Measurements from ENCODE around the gene BRMS1L. TPM values are rescaled to one million over a fixed set of nuclear protein-coding genes. Genes with fewer than 3 reads are reported as not detected.

Gene BRMS1L
- polyA plus RNA-seq, 4 donors: 2.7 to 9.0 (median 4.3) TPM

GRCh38 chr14:35851823-35852222, 25.7 kb downstream of the BRMS1L start:
- H3K4me1 ChIP-seq (ENCODE audit: control insufficient read depth in 3 of 3, insufficient read depth in 2 of 3, low read depth in 1 of 3, low read length in 2 of 3): no peaks in the 10 kb centered on the region
- FAIRE-seq: no peak
- WGBS, 3 donors: 93 to 99% (median 96%) methylated on average over 3 of the region's 3 CpGs
- DNase-seq: no peak
- H3K27ac ChIP-seq (ENCODE audit: low read depth in 1 of 3, low read length in 2 of 3): no peak overlapping the region
- no peaks in the 10 kb centered on the region for H3K9me3 ChIP-seq (ENCODE audit: control insufficient read depth in 2 of 2, insufficient read depth in 1 of 2, low read depth in 1 of 2, low read length in 1 of 2)
- no peak overlapping the region for H3K4me3 ChIP-seq (ENCODE audit: low read depth in 1 of 3, low read length in 3 of 3)
- H3K27me3 ChIP-seq (ENCODE audit: control insufficient read depth in 3 of 3, insufficient read depth in 3 of 3, low read length in 3 of 3): no peaks in the 10 kb centered on the region
- H3K36me3 ChIP-seq (ENCODE audit: control insufficient read depth in 3 of 3, insufficient read depth in 2 of 3, low read depth in 1 of 3, low read length in 3 of 3): peaks cover 0 to 8% (median 0%) of the 10 kb centered on the region in 3 donors

- H3K4me3 ChIP-seq (ENCODE audit: low read depth in 1 of 3, low read length in 3 of 3): no peak overlapping the region
- DNase-seq (no peak), FAIRE-seq (no peak)
- no peaks in the 10 kb centered on the region for H3K27me3 ChIP-seq (ENCODE audit: control insufficient read depth in 3 of 3, insufficient read depth in 3 of 3, low read length in 3 of 3)
- H3K9me3 ChIP-seq (ENCODE audit: control insufficient read depth in 2 of 2, insufficient read depth in 1 of 2, low read depth in 1 of 2, low read length in 1 of 2): no peaks in the 10 kb centered on the region
- 90 to 98% (median 93%) methylated on average over 2 of the region's 2 CpGs for WGBS, 3 donors
- peaks cover 0 to 6% (median 0%) of the 10 kb centered on the region in 3 donors for H3K36me3 ChIP-seq (ENCODE audit: control insufficient read depth in 3 of 3, insufficient read depth in 2 of 3, low read depth in 1 of 3, low read length in 3 of 3)
- H3K27ac ChIP-seq (ENCODE audit: low read depth in 1 of 3, low read length in 2 of 3): no peak overlapping the region
- no peaks in the 10 kb centered on the region for H3K4me1 ChIP-seq (ENCODE audit: control insufficient read depth in 3 of 3, insufficient read depth in 2 of 3, low read depth in 1 of 3, low read length in 2 of 3)
Measured at GRCh38 chr14:35853225-35853624, 27.1 kb downstream of the BRMS1L start.

- H3K27ac ChIP-seq (ENCODE audit: low read depth in 1 of 3, low read length in 2 of 3): no peak overlapping the region
- FAIRE-seq (no peak), DNase-seq (no peak)
- no peak overlapping the region for H3K4me3 ChIP-seq (ENCODE audit: low read depth in 1 of 3, low read length in 3 of 3)
- H3K36me3 ChIP-seq (ENCODE audit: control insufficient read depth in 3 of 3, insufficient read depth in 2 of 3, low read depth in 1 of 3, low read length in 3 of 3): peaks cover 0 to 16% (median 3%) of the 10 kb centered on the region in 3 donors
- WGBS, 3 donors: 76 to 87% (median 82%) methylated on average over 1 of the region's 1 CpG
- H3K27me3 ChIP-seq (ENCODE audit: control insufficient read depth in 3 of 3, insufficient read depth in 3 of 3, low read length in 3 of 3): no peaks in the 10 kb centered on the region
- H3K9me3 ChIP-seq (ENCODE audit: control insufficient read depth in 2 of 2, insufficient read depth in 1 of 2, low read depth in 1 of 2, low read length in 1 of 2): no peaks in the 10 kb centered on the region
- no peaks in the 10 kb centered on the region for H3K4me1 ChIP-seq (ENCODE audit: control insufficient read depth in 3 of 3, insufficient read depth in 2 of 3, low read depth in 1 of 3, low read length in 2 of 3)
Measured at GRCh38 chr14:35854696-35855270, 28.6 kb downstream of the BRMS1L start.

GRCh38 chr14:35855876-35856481, 29.8 kb downstream of the BRMS1L start:
- FAIRE-seq: no peak
- WGBS, 3 donors: 22 to 56% (median 42%) methylated on average over 6 of the region's 6 CpGs
- Histone ChIP-seq H3K27ac (ENCODE audit: low read depth in 1 of 3, low read length in 2 of 3) (no peak overlapping the region), H3K9me3 (ENCODE audit: control insufficient read depth in 2 of 2, insufficient read depth in 1 of 2, low read depth in 1 of 2, low read length in 1 of 2) (no peaks in the 10 kb centered on the region), H3K4me3 (ENCODE audit: low read depth in 1 of 3, low read length in 3 of 3) (no peak overlapping the region), H3K36me3 (ENCODE audit: control insufficient read depth in 3 of 3, insufficient read depth in 2 of 3, low read depth in 1 of 3, low read length in 3 of 3) (peaks cover 0 to 12% (median 3%) of the 10 kb centered on the region in 3 donors), H3K27me3 (ENCODE audit: control insufficient read depth in 3 of 3, insufficient read depth in 3 of 3, low read length in 3 of 3) (no peaks in the 10 kb centered on the region), H3K4me1 (ENCODE audit: control insufficient read depth in 3 of 3, insufficient read depth in 2 of 3, low read depth in 1 of 3, low read length in 2 of 3) (no peaks in the 10 kb centered on the region)
- peak in 1 of 2 donors; percentile 7 for DNase-seq

- Histone ChIP-seq H3K9me3 (ENCODE audit: control insufficient read depth in 2 of 2, insufficient read depth in 1 of 2, low read depth in 1 of 2, low read length in 1 of 2) (no peaks in the 10 kb centered on the region), H3K27ac (ENCODE audit: low read depth in 1 of 3, low read length in 2 of 3) (no peak overlapping the region), H3K36me3 (ENCODE audit: control insufficient read depth in 3 of 3, insufficient read depth in 2 of 3, low read depth in 1 of 3, low read length in 3 of 3) (peaks cover 0 to 15% (median 5%) of the 10 kb centered on the region in 3 donors), H3K4me1 (ENCODE audit: control insufficient read depth in 3 of 3, insufficient read depth in 2 of 3, low read depth in 1 of 3, low read length in 2 of 3) (no peaks in the 10 kb centered on the region), H3K27me3 (ENCODE audit: control insufficient read depth in 3 of 3, insufficient read depth in 3 of 3, low read length in 3 of 3) (no peaks in the 10 kb centered on the region), H3K4me3 (ENCODE audit: low read depth in 1 of 3, low read length in 3 of 3) (no peak overlapping the region)
- FAIRE-seq (no peak), DNase-seq (no peak)
- 93 to 97% (median 96%) methylated on average over 7 of the region's 7 CpGs for WGBS, 3 donors
Measured at GRCh38 chr14:35858521-35859209, 32.5 kb downstream of the BRMS1L start.

- H3K27ac ChIP-seq (ENCODE audit: low read depth in 1 of 3, low read length in 2 of 3): no peak overlapping the region
- peaks cover 0 to 21% (median 5%) of the 10 kb centered on the region in 3 donors for H3K36me3 ChIP-seq (ENCODE audit: control insufficient read depth in 3 of 3, insufficient read depth in 2 of 3, low read depth in 1 of 3, low read length in 3 of 3)
- H3K27me3 ChIP-seq (ENCODE audit: control insufficient read depth in 3 of 3, insufficient read depth in 3 of 3, low read length in 3 of 3): no peaks in the 10 kb centered on the region
- 72 to 79% (median 76%) methylated on average over 3 of the region's 3 CpGs for WGBS, 3 donors
- H3K4me1 ChIP-seq (ENCODE audit: control insufficient read depth in 3 of 3, insufficient read depth in 2 of 3, low read depth in 1 of 3, low read length in 2 of 3): no peaks in the 10 kb centered on the region
- H3K9me3 ChIP-seq (ENCODE audit: control insufficient read depth in 2 of 2, insufficient read depth in 1 of 2, low read depth in 1 of 2, low read length in 1 of 2): no peaks in the 10 kb centered on the region
- DNase-seq (no peak), FAIRE-seq (no peak)
- H3K4me3 ChIP-seq (ENCODE audit: low read depth in 1 of 3, low read length in 3 of 3): no peak overlapping the region
Measured at GRCh38 chr14:35861204-35861868, 35.2 kb downstream of the BRMS1L start.

GRCh38 chr14:35865611-35866324, 39.6 kb downstream of the BRMS1L start:
- Histone ChIP-seq H3K9me3 (ENCODE audit: control insufficient read depth in 2 of 2, insufficient read depth in 1 of 2, low read depth in 1 of 2, low read length in 1 of 2) (no peaks in the 10 kb centered on the region), H3K27me3 (ENCODE audit: control insufficient read depth in 3 of 3, insufficient read depth in 3 of 3, low read length in 3 of 3) (no peaks in the 10 kb centered on the region), H3K4me1 (ENCODE audit: control insufficient read depth in 3 of 3, insufficient read depth in 2 of 3, low read depth in 1 of 3, low read length in 2 of 3) (no peaks in the 10 kb centered on the region), H3K36me3 (ENCODE audit: control insufficient read depth in 3 of 3, insufficient read depth in 2 of 3, low read depth in 1 of 3, low read length in 3 of 3) (peaks cover 0 to 15% (median 2%) of the 10 kb centered on the region in 3 donors), H3K4me3 (ENCODE audit: low read depth in 1 of 3, low read length in 3 of 3) (no peak overlapping the region), H3K27ac (ENCODE audit: low read depth in 1 of 3, low read length in 2 of 3) (no peak overlapping the region)
- DNase-seq: no peak
- no peak for FAIRE-seq
- WGBS, 3 donors: 96 to 98% (median 98%) methylated on average over 6 of the region's 6 CpGs

Data from small intestine (tissue), 7 donors.